ENCODE data around the gene GPR18.

GPR18 gene

DNA sequence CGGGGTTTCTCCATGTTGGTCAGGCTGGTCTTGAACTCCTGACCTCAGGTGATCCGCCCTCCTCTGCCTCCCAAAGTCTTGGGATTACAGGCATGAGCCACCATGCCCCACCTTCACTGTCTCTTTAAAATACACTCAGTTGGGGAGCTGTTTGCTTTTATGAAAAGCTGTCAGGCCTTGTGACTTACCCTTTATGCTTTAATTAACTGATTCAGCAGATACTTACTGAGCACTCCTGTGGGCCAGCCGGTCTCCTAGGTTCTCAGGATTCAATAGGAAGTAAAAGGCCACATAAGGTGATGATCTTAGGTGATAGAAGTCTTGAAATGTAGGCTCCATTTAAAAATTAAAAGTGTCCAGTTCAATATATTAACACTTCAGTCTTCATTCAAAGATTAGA, 50.0 kb downstream of the GPR18 start:
- DNase-seq (ENCODE audit: low read depth, low spot score), result no peak

DNA sequence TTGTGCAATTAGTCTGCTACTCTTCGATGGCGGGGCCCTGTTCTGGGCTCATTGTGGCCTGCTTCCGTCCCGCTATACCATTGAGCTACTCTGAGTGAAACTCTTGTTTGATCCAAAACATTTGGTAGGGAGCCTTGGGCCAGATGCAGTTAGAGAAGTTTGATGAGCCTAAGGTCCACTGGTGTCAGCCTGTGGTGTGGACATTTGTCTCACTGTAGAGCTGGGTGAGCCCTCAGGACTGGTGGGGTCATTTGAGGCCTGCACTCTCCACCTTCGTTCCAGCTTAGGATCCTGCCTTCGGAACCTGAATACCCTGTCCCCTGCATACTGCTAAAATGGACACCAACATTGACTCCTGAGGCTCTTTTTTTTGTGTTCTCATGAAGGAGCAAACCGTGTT, 50.7 kb downstream of the GPR18 start:
- DNase-seq (ENCODE audit: low read depth, low spot score), result no peak

DNA sequence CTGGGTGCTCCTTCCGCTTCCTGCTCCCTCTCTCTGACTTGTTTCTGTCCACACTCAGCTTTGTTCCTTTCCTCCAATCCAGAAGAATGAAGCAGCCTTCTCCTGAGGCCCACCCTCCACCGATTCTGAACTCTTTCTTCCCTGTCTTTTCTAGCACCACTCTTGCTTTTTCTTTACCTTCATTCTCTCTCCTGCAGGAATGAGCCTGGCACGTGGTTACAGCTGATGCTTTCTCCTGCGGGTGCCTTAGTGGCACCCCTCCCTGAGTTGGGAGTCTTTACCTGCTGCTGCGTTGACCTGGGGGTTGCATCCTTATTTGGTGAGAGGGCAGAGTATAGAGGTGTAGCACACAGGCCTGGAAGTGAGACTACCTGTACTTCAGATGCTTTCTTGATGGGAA, 51.3 kb downstream of the GPR18 start:
- no peak for DNase-seq (ENCODE audit: low read depth, low spot score)

DNA sequence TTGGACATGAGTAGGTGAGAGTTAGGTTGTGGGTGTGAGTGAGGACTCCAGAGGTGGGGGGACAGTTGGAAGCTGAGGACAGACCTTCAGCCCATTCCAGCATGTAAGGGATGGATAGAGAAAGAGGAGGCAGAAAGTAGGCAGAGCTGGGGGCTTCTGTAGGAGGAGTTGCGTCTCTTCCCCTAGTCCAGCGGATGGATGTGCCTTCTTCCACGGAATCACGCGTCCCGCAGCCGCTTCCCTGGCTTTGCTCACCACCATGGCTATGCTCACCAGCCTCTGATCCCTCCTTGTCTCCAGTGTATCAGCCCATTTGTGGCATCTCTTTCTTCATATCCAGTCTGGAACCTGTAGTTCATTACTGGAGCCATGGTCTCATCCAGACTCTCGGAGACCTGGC, 52.0 kb downstream of the GPR18 start:
- DNase-seq (ENCODE audit: low read depth, low spot score), result no peak

DNA sequence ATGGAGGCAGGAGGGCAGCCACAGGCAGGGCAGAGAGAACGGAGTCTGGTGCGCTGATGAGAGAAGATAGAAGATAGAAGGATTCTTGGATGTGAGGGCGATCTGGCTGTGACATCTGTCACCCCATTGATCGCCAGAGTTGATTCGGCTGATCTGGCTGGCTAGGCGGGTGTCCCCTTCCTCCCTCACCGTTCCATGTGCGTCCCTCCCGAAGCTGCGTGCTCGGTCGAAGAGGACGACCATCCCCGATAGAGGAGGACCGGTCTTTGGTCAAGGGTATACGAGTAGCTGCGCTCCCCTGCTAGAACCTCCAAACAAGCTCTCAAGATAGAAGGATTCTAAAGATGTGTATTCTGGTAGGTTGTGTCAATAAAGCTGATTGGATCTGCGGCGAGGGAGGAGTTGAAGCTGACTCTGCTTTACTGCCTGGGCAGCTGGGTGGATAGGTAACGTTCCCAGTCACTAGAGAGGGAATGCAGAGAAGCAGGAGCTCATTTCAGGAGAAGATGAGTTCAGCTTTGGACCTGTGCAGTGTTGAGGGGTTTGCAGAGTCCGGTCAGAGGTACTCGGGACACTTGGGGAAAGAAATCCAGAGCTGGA, 52.5 kb downstream of the GPR18 start:
- no peak for DNase-seq (ENCODE audit: low read depth, low spot score)

All from smooth muscle cell of the brain vasculature (primary cell).